Mesenchymal stem cell (in vitro differentiated cells and primary cell): ENCODE measurements around the gene RWDD3.
A peak's percentile ranks its signal among the peaks of the same experiment; 100 is the strongest.

Experiments used
- DNase-seq: peaks from one replicate; pipeline ENCODE4 v3.0.0-alpha.2; 2013
- H2AFZ ChIP-seq: one replicate; pipeline ENCODE4 v1.6.1; 2013; ENCODE audit warnings: low read depth, mild to moderate bottlenecking, control low read depth, inconsistent platforms, low read length, moderate library complexity
- H2AK5ac ChIP-seq: 2 replicates; pipeline ENCODE4 v1.6.1; 2013; ENCODE audit warnings: low read length, moderate library complexity, mild to moderate bottlenecking, inconsistent platforms; ENCODE audit not compliant: severe bottlenecking
- H2BK120ac ChIP-seq: one replicate; pipeline ENCODE4 v1.6.1; 2013; ENCODE audit warnings: low read depth, mild to moderate bottlenecking, inconsistent platforms, low read length, moderate library complexity
- H2BK12ac ChIP-seq, 2 experiments: one replicate each; pipeline ENCODE4 v1.6.1; 2013; ENCODE audit warnings: inconsistent platforms in 2 of 2, low read length in 2 of 2, mild to moderate bottlenecking in 2 of 2, moderate library complexity in 2 of 2, control low read depth in 1 of 2
- H2BK15ac ChIP-seq: one replicate; pipeline ENCODE4 v1.6.1; 2013; ENCODE audit warnings: mild to moderate bottlenecking, low read depth, inconsistent platforms; ENCODE audit not compliant: poor library complexity, severe bottlenecking
- H2BK5ac ChIP-seq: 2 replicates; pipeline ENCODE4 v1.6.1; 2013; ENCODE audit warnings: low read depth, mild to moderate bottlenecking, low read length, control low read depth, inconsistent platforms; ENCODE audit not compliant: poor library complexity, severe bottlenecking
- H3K14ac ChIP-seq, 2 experiments: one replicate each; pipeline ENCODE4 v1.6.1; 2013; ENCODE audit warnings: inconsistent platforms in 2 of 2, low read length in 2 of 2, control low read depth in 1 of 2, mild to moderate bottlenecking in 1 of 2, moderate library complexity in 1 of 2
- H3K18ac ChIP-seq, 2 experiments: one replicate each; pipeline ENCODE4 v1.6.1; 2013; ENCODE audit warnings: inconsistent platforms in 2 of 2, low read length in 2 of 2, control low read depth in 1 of 2, low read depth in 1 of 2, mild to moderate bottlenecking in 1 of 2
- H3K23ac ChIP-seq, 2 experiments: one replicate each; pipeline ENCODE4 v1.6.1; 2013; ENCODE audit warnings: inconsistent platforms in 2 of 2, low read length in 2 of 2, mild to moderate bottlenecking in 2 of 2, moderate library complexity in 2 of 2, control low read depth in 1 of 2
- H3K27ac ChIP-seq: 2 replicates; pipeline ENCODE4 v1.5.1; 2013; ENCODE audit warnings: mild to moderate bottlenecking, moderate library complexity, low read length, control low read depth, inconsistent platforms; ENCODE audit not compliant: poor library complexity, severe bottlenecking
- H3K27me3 ChIP-seq, 2 experiments: 2 replicates each; pipeline versions ENCODE4 v1.6.1 to v1.7.0; 2013; ENCODE audit warnings: low read length in 2 of 2, mild to moderate bottlenecking in 2 of 2, moderate library complexity in 2 of 2, control low read depth in 1 of 2, inconsistent platforms in 1 of 2; ENCODE audit not compliant: control insufficient read depth in 1 of 2, insufficient read depth in 1 of 2
- H3K36me3 ChIP-seq, 2 experiments: 2 replicates each; pipeline versions ENCODE4 v1.6.1 to v1.7.0; 2013; ENCODE audit warnings: low read length in 2 of 2, control low read depth in 1 of 2, inconsistent platforms in 1 of 2, low read depth in 1 of 2, mild to moderate bottlenecking in 1 of 2; ENCODE audit not compliant: insufficient read depth in 2 of 2, control insufficient read depth in 1 of 2
- H3K4ac ChIP-seq, 2 experiments: one replicate each; pipeline ENCODE4 v1.6.1; 2013; ENCODE audit warnings: inconsistent platforms in 2 of 2, low read length in 2 of 2, mild to moderate bottlenecking in 2 of 2, moderate library complexity in 2 of 2, control low read depth in 1 of 2, low read depth in 1 of 2
- H3K4me1 ChIP-seq: 2 replicates; pipeline ENCODE4 v1.6.1; 2013; ENCODE audit warnings: low read depth, low read length, control low read depth; ENCODE audit not compliant: control insufficient read depth, insufficient read depth
- H3K4me2 ChIP-seq: 2 replicates; pipeline ENCODE4 v1.6.1; 2013; ENCODE audit warnings: low read length, mild to moderate bottlenecking, inconsistent platforms; ENCODE audit not compliant: poor library complexity, severe bottlenecking
- H3K4me3 ChIP-seq, 2 experiments: 2 replicates each; pipeline versions ENCODE4 v1.5.1 to v1.7.0; 2013; ENCODE audit warnings: low read length in 2 of 2, mild to moderate bottlenecking in 2 of 2, control low read depth in 1 of 2, low read depth in 1 of 2; ENCODE audit not compliant: insufficient read depth in 1 of 2
- H3K79me1 ChIP-seq: replicated peaks from 2 replicates; pipeline ENCODE4 v1.6.1; 2013; ENCODE audit warnings: mild to moderate bottlenecking, control low read depth, low read length, inconsistent platforms; ENCODE audit not compliant: poor library complexity, severe bottlenecking
- H3K9ac ChIP-seq: 2 replicates; pipeline ENCODE4 v1.7.0; 2013; ENCODE audit warnings: mild to moderate bottlenecking, low read length, moderate library complexity
- H3K9me3 ChIP-seq: 2 replicates; pipeline ENCODE4 v1.7.0; 2013; ENCODE audit warnings: mild to moderate bottlenecking, low read length; ENCODE audit not compliant: control insufficient read depth
- H4K8ac ChIP-seq: one replicate; pipeline ENCODE4 v1.6.1; 2013; ENCODE audit warnings: inconsistent platforms, mild to moderate bottlenecking, low read length, moderate library complexity
- H4K91ac ChIP-seq: one replicate; pipeline ENCODE4 v1.6.1; 2013; ENCODE audit warnings: mild to moderate bottlenecking, low read length, inconsistent platforms
- WGBS: methylation state at CpG from one replicate; pipeline ENCODE4 v1.1.7; 2013; ENCODE audit warnings: mixed read lengths; 5-methylcytosine and 5-hydroxymethylcytosine counted together

The RWDD3 gene

DNA sequence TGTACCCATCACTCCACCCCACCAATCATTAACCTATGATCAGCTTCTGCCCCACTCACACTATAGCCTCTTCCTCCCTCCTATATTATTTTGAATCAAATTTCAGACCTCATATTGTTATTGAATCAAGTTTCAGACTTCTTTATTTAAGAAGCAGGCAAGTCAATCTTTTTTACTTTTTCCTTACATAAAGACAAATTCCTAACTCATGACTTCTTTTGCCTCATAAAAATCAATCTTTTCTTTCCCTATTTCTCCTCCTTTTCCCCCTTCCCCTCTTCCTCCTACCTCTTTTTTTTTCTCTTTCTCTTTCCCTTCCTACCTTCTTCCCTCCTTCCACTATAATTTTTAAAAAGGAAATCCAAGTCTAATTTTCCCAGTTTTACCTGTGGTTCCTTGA is 4.3 kb upstream of the RWDD3 start:
- Histone ChIP-seq H3K36me3 (no peaks in the 10 kb centered on the region), H2BK12ac (no peak overlapping the region), H3K14ac (no peak overlapping the region), H2BK15ac (no peak overlapping the region), H4K91ac (no peak overlapping the region), H4K8ac (no peak overlapping the region), H3K79me1 (peaks cover 3% of the 10 kb centered on the region), H3K23ac (no peak overlapping the region), H3K9me3 (no peaks in the 10 kb centered on the region), H3K4ac (no peak overlapping the region), H2BK5ac (no peak overlapping the region), H3K18ac (no peak overlapping the region), H2BK120ac (no peak overlapping the region), H3K4me2 (no peak overlapping the region), H2AFZ (no peak overlapping the region), H3K9ac (no peak overlapping the region), H3K27me3 (no peaks in the 10 kb centered on the region), H2AK5ac (no peak overlapping the region), H3K4me1 (peaks cover 6% of the 10 kb centered on the region), H3K4me3 (no peak overlapping the region), H3K27ac (no peak overlapping the region)
- DNase-seq: no peak

DNA sequence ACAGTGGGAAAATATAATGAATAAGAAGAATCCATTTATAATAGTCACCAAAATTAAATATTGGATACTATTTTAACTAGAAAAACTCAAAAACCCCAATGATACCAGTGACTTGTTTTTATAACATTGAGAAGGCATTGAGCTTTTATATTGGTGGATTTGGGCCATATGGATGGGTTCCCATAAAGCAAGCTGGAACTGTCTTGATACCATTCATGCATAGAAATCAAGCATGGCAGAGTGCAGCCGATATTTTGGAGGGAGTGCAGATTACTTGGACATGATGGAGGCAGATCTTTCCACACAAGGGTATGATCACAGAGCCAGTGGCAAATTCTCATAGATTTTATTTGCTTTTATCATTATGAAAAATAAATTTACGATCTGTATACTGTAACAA is 3.8 kb upstream of the RWDD3 start:
- no peak overlapping the region for H2BK15ac ChIP-seq
- no peak overlapping the region for H3K4me2 ChIP-seq
- H3K79me1 ChIP-seq: peaks cover 3% of the 10 kb centered on the region
- H3K9ac ChIP-seq: no peak overlapping the region
- H4K8ac ChIP-seq: no peak overlapping the region
- H2BK120ac ChIP-seq: no peak overlapping the region
- H3K27me3 ChIP-seq: no peaks in the 10 kb centered on the region
- DNase-seq: no peak
- H2BK5ac ChIP-seq: no peak overlapping the region
- H3K23ac ChIP-seq: no peak overlapping the region
- no peak overlapping the region for H2AFZ ChIP-seq
- no peak overlapping the region for H2AK5ac ChIP-seq
- H4K91ac ChIP-seq: no peak overlapping the region
- no peak overlapping the region for H3K4me3 ChIP-seq
- H3K27ac ChIP-seq: no peak overlapping the region
- 100% methylated on average over 2 of the region's 2 CpGs for WGBS
- no peak overlapping the region for H3K18ac ChIP-seq
- H3K36me3 ChIP-seq: no peaks in the 10 kb centered on the region
- no peaks in the 10 kb centered on the region for H3K9me3 ChIP-seq
- H2BK12ac ChIP-seq: no peak overlapping the region
- H3K4ac ChIP-seq: no peak overlapping the region
- no peak overlapping the region for H3K14ac ChIP-seq
- H3K4me1 ChIP-seq: peaks cover 5% of the 10 kb centered on the region

DNA sequence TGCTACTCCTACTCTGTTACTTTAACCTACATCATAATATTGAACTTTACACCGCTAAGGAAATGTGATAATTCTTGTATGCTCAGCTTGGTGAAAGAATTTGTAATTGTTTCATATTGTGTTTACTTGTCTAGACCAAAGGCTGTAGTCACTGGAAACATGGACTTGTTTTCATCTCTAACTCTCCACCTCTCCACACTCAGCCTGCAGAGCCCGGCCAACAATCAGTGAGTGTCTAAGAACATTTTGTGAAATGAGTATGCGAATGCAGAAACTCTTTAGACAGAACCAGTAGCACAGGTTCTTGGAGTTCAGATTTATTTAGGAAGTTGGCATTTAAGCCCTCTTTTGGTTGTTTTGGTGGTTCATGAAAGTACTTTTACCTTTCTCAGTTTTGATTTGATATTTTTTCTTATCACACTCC is 3.2 kb upstream of the RWDD3 start:
- Histone ChIP-seq H3K23ac (no peak overlapping the region), H3K27ac (no peak overlapping the region), H3K79me1 (peaks cover 3% of the 10 kb centered on the region), H3K9ac (no peak overlapping the region), H3K18ac (no peak overlapping the region), H2AFZ (no peak overlapping the region), H4K91ac (no peak overlapping the region), H2BK12ac (no peak overlapping the region), H3K4me1 (peaks cover 4% of the 10 kb centered on the region), H2BK15ac (no peak overlapping the region), H3K4me3 (no peak overlapping the region), H3K4me2 (no peak overlapping the region), H2BK5ac (no peak overlapping the region), H3K9me3 (no peaks in the 10 kb centered on the region), H3K4ac (no peak overlapping the region), H2BK120ac (no peak overlapping the region), H2AK5ac (no peak overlapping the region), H3K27me3 (no peaks in the 10 kb centered on the region), H4K8ac (no peak overlapping the region), H3K36me3 (no peaks in the 10 kb centered on the region), H3K14ac (no peak overlapping the region)
- DNase-seq: no peak
- 92% methylated on average over 2 of the region's 3 CpGs for WGBS

DNA sequence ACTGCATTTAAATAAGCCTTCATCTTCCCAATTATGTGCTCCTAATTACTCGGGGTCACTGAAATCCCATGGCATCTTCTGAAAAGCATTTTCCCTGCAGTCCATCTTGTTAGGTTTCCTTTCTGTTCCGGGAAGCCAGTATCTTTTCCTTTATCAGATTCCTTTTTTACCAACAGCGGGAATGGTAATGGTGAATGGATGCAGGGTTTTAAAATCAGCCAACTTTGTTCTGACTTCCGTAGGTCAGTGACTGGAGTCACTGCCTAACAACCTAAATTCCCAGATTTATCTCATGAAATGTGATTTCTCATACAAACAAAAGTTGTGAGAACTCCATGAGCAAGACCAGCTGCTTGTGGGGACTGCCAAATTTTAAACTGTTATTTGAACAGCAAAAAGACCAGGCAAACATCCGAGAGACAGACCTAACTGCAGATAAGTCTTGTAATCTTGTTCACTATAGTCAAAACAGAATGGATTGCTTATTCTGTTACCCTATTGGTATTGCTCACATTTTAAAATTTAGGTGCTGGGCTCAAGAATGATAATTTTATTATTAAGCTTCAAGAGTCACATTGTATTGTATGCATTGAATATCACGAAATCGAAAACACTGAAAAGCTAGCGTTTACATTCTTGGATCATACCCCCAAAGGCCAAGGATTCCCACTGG is 1.2 kb upstream of the RWDD3 start:
- 62% methylated on average over 6 of the region's 8 CpGs for WGBS

More for the DNA sequence above, 1.2 kb upstream of the RWDD3 start:
- DNase-seq: no peak
- peak overlapping the region in 1 of 2 experiments; percentile 24 for H3K4ac ChIP-seq
- H2AFZ ChIP-seq: no peak overlapping the region
- no peak overlapping the region for H4K91ac ChIP-seq
- no peaks in the 10 kb centered on the region for H3K9me3 ChIP-seq
- H3K4me1 ChIP-seq: peaks cover 4% of the 10 kb centered on the region
- peaks cover 5% of the 10 kb centered on the region for H3K79me1 ChIP-seq
- no peak overlapping the region for H3K14ac ChIP-seq
- H2AK5ac ChIP-seq: no peak overlapping the region
- H4K8ac ChIP-seq: peak overlapping the region; percentile 92
- H3K18ac ChIP-seq: peak overlapping the region; percentile 44 to 95
- no peak overlapping the region for H2BK15ac ChIP-seq
- H3K36me3 ChIP-seq: peaks cover 0 to 9% of the 10 kb centered on the region in 2 experiments
- no peak overlapping the region for H3K23ac ChIP-seq
- no peak overlapping the region for H2BK120ac ChIP-seq
- H3K27ac ChIP-seq: no peak overlapping the region
- H3K4me2 ChIP-seq: peak overlapping the region; percentile 90
- no peak overlapping the region for H2BK5ac ChIP-seq
- H2BK12ac ChIP-seq: no peak overlapping the region
- peak overlapping the region; percentile 89 for H3K9ac ChIP-seq
- H3K4me3 ChIP-seq: peak overlapping the region; percentile 85 to 95
- H3K27me3 ChIP-seq: no peaks in the 10 kb centered on the region
